Smooth muscle cell (in vitro differentiated cells): ENCODE measurements around the gene RNF11. TPM values are rescaled to one million over a fixed set of nuclear protein-coding genes. Genes with fewer than 3 reads are reported as not detected.

Source experiments
- DNase-seq: peaks from one replicate; lab custom pipeline; 2025; ENCODE audit not compliant: unreplicated experiment; lab: John Stamatoyannopoulos, UW
- H2AFZ ChIP-seq: fragments of 200-600 bp; sonication (generic); 2 replicates; pipeline ENCODE4 v1.6.0; 2016; ENCODE audit warnings: antibody characterized with exemption, low read depth, mild to moderate bottlenecking
- H3F3A ChIP-seq: fragments of 200-600 bp; sonication (generic); 2 replicates; pipeline ENCODE4 v1.6.0; 2017; ENCODE audit warnings: antibody characterized with exemption, low read depth
- H3K27ac ChIP-seq: fragments of 200-600 bp; sonication (generic); 2 replicates; pipeline ENCODE4 v1.5.1; 2016; ENCODE audit warnings: low read depth, mild to moderate bottlenecking
- H3K27me3 ChIP-seq: fragments of 200-600 bp; sonication (generic); 2 replicates; pipeline ENCODE4 v1.6.1; 2016; ENCODE audit warnings: low read depth, mild to moderate bottlenecking
- H3K36me3 ChIP-seq: fragments of 200-600 bp; sonication (generic); 2 replicates; pipeline ENCODE4 v1.5.1; 2016; ENCODE audit warnings: low read depth
- H3K4me1 ChIP-seq: fragments of 200-600 bp; sonication (generic); 2 replicates; pipeline ENCODE4 v1.5.1; 2016; ENCODE audit warnings: low read depth
- H3K4me2 ChIP-seq: fragments of 200-600 bp; sonication (generic); 2 replicates; pipeline ENCODE4 v1.6.0; 2016; ENCODE audit warnings: mild to moderate bottlenecking
- H3K4me3 ChIP-seq: fragments of 200-600 bp; sonication (generic); 2 replicates; pipeline ENCODE4 v1.5.1; 2016; ENCODE audit warnings: mild to moderate bottlenecking
- H3K79me2 ChIP-seq: fragments of 200-600 bp; sonication (generic); 2 replicates; pipeline ENCODE4 v1.6.0; 2016; ENCODE audit warnings: low read depth, mild to moderate bottlenecking
- H3K9ac ChIP-seq: fragments of 200-600 bp; sonication (generic); 2 replicates; pipeline ENCODE4 v1.6.0; 2016; ENCODE audit warnings: low read depth
- H3K9me3 ChIP-seq: fragments of 200-600 bp; sonication (generic); replicated peaks from 2 replicates; pipeline ENCODE4 v1.5.1; 2016; ENCODE audit warnings: low read depth
- H4K20me1 ChIP-seq: fragments of 200-600 bp; sonication (generic); 2 replicates; pipeline ENCODE4 v1.6.0; 2016; ENCODE audit warnings: low read depth
- WGBS: methylation state at CpG from one replicate; pipeline ENCODE4 v1.1.7; 2016; ENCODE audit warnings: low lambda C conversion rate; 5-methylcytosine and 5-hydroxymethylcytosine counted together
- polyA plus RNA-seq: library from polyadenylated mRNA; unstranded; fragments of >200 nt; fragmentation: Nextera tagmentation; extraction: Ambion mirVana; gene quantifications from 2 replicates; pipeline ENCODE4 v1.2.1, GENCODE V29; 2016
- total RNA-seq: library from RNA; depleted of rRNA; stranded (reverse); fragments of >200 nt; gene quantifications from 2 replicates; pipeline ENCODE4 v1.2.3, GENCODE V29; 2014
- TF ChIP-seq, protein P1 (sequence below): fragments of 200-600 bp; sonication (generic); IDR thresholded peaks from 2 replicates; pipeline ENCODE4 v1.5.1; 2017; ENCODE audit warnings: borderline replicate concordance, mild to moderate bottlenecking, antibody characterized with exemption; ENCODE audit not compliant: insufficient read depth, poor library complexity, severe bottlenecking

RNF11 gene
- total and polyA plus RNA-seq, 2 experiments from 2014 or later: 68.7 to 123 TPM

DNA sequence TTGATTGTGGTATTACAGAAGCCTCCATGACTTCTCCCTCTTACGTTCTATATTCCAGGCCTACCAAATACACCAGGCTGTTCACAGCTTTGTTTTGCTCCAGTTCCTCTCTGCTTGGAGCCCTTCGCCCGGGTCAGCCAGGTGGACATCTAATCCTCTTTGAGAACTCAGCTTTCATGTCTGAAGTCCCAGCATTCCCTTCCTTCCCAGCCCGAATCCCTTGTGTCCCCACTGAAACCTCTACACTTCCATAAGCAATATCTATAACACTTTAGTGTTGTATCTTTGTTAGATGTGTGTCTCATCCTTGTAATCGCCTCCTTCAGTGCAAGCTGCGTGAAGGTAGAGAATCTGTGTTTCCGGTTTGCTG lies 1.9 kb downstream of the RNF11 start:
- Histone ChIP-seq H2AFZ (no peak overlapping the region), H3K4me1 (peaks cover 16% of the 10 kb centered on the region), H3F3A (no peaks in the 10 kb centered on the region), H3K4me2 (peak overlapping the region; percentile 92), H3K9me3 (no peaks in the 10 kb centered on the region), H3K79me2 (peaks cover 72% of the 10 kb centered on the region), H3K27me3 (no peaks in the 10 kb centered on the region), H3K9ac (peak overlapping the region; percentile 99), H4K20me1 (peaks cover 57% of the 10 kb centered on the region), H3K4me3 (peak overlapping the region; percentile 87), H3K36me3 (no peaks in the 10 kb centered on the region), H3K27ac (peak overlapping the region; percentile 96)
- TF ChIP-seq, protein P1, sequence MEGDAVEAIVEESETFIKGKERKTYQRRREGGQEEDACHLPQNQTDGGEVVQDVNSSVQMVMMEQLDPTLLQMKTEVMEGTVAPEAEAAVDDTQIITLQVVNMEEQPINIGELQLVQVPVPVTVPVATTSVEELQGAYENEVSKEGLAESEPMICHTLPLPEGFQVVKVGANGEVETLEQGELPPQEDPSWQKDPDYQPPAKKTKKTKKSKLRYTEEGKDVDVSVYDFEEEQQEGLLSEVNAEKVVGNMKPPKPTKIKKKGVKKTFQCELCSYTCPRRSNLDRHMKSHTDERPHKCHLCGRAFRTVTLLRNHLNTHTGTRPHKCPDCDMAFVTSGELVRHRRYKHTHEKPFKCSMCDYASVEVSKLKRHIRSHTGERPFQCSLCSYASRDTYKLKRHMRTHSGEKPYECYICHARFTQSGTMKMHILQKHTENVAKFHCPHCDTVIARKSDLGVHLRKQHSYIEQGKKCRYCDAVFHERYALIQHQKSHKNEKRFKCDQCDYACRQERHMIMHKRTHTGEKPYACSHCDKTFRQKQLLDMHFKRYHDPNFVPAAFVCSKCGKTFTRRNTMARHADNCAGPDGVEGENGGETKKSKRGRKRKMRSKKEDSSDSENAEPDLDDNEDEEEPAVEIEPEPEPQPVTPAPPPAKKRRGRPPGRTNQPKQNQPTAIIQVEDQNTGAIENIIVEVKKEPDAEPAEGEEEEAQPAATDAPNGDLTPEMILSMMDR: no peak
- 28% methylated on average over 7 of the region's 7 CpGs for WGBS
- DNase-seq: no peak

GRCh38 chr1:51240084-51240483 lies 4.0 kb downstream of the RNF11 start:
- peaks cover 77% of the 10 kb centered on the region for H4K20me1 ChIP-seq
- H3K27me3 ChIP-seq: no peaks in the 10 kb centered on the region
- H3K4me3 ChIP-seq: no peak overlapping the region
- H3K9ac ChIP-seq: no peak overlapping the region
- peaks cover 93% of the 10 kb centered on the region for H3K79me2 ChIP-seq
- no peak for DNase-seq
- H3F3A ChIP-seq: no peaks in the 10 kb centered on the region
- peaks cover 16% of the 10 kb centered on the region for H3K4me1 ChIP-seq
- H3K4me2 ChIP-seq: no peak overlapping the region
- H2AFZ ChIP-seq: no peak overlapping the region
- H3K9me3 ChIP-seq: no peaks in the 10 kb centered on the region
- TF ChIP-seq, protein P1: no peak
- no peak overlapping the region for H3K27ac ChIP-seq
- no peaks in the 10 kb centered on the region for H3K36me3 ChIP-seq
- 94% methylated on average over 2 of the region's 2 CpGs for WGBS

DNA sequence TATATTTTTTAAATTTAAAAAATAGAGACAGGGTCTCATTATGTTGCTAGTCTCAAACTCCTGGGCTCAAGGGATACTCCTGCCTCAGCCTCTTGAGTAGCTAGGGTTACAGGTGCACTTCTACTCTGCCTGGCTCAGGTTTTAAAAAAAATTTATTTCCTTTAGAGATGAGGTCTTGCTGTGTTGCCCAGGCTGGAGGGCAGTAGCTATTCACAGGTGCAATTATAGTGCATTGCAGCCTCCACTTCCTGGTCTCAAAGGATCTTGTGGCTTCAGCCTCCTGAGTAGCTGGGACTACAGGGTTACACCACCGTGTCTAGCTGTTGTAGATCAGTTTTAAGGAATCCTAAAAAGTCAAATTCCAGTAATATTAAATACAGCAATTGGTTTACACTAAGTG lies 5.0 kb downstream of the RNF11 start:
- no peak overlapping the region for H3K9ac ChIP-seq
- TF ChIP-seq, protein P1: no peak
- no peaks in the 10 kb centered on the region for H3F3A ChIP-seq
- peaks cover 16% of the 10 kb centered on the region for H3K4me1 ChIP-seq
- H3K4me3 ChIP-seq: no peak overlapping the region
- H3K79me2 ChIP-seq: peaks cover 100% of the 10 kb centered on the region
- H3K36me3 ChIP-seq: no peaks in the 10 kb centered on the region
- no peaks in the 10 kb centered on the region for H3K27me3 ChIP-seq
- DNase-seq: no peak
- no peaks in the 10 kb centered on the region for H3K9me3 ChIP-seq
- H2AFZ ChIP-seq: no peak overlapping the region
- peaks cover 88% of the 10 kb centered on the region for H4K20me1 ChIP-seq
- peak overlapping the region; percentile 13 for H3K4me2 ChIP-seq
- 81% methylated on average over 1 of the region's 1 CpG for WGBS
- no peak overlapping the region for H3K27ac ChIP-seq

- H3K4me1 ChIP-seq: peaks cover 16% of the 10 kb centered on the region
- peaks cover 100% of the 10 kb centered on the region for H3K79me2 ChIP-seq
- peaks cover 100% of the 10 kb centered on the region for H4K20me1 ChIP-seq
Measured at GRCh38 chr1:51242546-51242945, 6.5 kb downstream of the RNF11 start.

More at GRCh38 chr1:51242546-51242945, 6.5 kb downstream of the RNF11 start:
- WGBS: 62% methylated on average over 4 of the region's 4 CpGs
- Histone ChIP-seq H3K36me3 (no peaks in the 10 kb centered on the region), H2AFZ (no peak overlapping the region), H3K9me3 (no peaks in the 10 kb centered on the region), H3K9ac (no peak overlapping the region), H3K27ac (peak overlapping the region; percentile 29), H3K27me3 (no peaks in the 10 kb centered on the region), H3K4me3 (no peak overlapping the region), H3K4me2 (peak overlapping the region; percentile 28), H3F3A (no peaks in the 10 kb centered on the region)
- no peak for DNase-seq
- TF ChIP-seq, protein P1: no peak
